CMK (cell line): ENCODE results near the gene TMEM132D.

Experiments used
- DNase-seq: peaks from one replicate; pipeline ENCODE4 v3.0.0-alpha.2; 2010; ENCODE audit warnings: low read depth

The TMEM132D gene

DNA sequence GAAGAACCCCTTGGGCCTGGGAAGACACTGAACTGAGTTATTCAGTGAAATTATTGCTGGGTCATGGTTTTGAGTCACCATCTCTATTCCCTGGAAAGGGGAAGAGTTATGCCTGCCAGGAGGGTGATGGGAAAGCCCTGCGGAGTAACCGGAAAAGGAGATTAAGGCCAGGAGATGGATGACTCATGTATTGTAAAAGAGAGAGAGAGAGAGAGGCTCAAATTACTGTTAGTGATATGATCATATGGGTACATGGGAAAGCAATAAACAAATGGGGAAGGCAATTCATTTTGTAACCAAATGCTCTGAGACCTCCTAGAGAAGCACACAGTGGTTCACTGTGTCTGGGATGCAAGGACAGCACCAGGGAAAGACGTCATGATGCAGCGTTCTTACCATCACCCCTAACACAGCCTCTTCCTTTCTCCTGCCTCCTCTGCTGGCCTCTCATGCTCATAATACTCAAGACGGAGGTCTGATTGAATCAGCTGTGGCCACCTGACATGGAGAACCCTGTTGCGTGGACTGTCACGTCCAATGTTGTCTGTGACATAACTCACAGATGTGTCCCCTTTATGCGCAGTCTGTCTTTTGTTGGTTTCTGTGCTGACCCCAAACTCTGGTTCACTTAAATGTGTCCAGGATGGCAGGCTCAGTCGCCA lies 243.7 kb downstream of the TMEM132D start:
- no peak for DNase-seq

GRCh38 chr12:129657179-129657578 lies 246.6 kb downstream of the TMEM132D start:
- DNase-seq, result no peak

DNA sequence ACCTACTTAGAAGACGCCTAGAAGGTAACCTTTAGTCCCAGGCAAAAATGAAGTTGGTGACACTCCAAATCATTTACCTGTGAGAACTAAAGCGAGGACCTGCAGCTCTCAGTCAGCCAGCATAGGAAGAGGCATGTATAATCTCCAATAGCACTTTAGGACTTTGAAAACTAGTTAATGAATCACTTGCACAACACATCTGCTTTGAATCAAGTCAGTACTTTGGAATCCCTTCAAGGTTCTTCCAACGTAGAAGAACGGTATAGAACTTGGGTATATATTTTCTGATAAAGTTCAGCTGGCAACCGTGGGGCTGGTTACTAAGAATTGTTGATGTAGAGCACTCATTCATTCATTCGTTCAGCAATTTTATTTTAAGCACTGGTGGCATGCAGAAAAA lies 251.9 kb downstream of the TMEM132D start:
- DNase-seq, result no peak

DNA sequence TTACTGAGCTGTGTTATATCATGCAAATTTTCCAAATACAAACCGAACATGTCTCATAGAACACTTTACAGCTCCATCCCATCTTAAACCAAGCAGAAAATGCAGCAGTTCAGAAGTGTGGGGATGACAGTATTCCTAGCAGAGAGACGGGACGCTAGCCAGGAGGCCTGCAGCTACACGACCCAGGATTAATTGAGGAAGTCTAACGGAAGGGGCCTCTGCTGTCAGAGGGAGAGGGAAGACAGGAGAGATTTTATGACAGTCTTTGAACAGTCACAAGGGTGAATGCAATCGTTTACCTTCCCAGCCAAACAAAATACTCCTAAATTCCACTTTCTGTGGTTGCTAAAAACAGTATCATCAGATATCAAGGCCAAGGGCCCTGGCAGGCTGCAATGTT lies 261.9 kb downstream of the TMEM132D start:
- no peak for DNase-seq

DNA sequence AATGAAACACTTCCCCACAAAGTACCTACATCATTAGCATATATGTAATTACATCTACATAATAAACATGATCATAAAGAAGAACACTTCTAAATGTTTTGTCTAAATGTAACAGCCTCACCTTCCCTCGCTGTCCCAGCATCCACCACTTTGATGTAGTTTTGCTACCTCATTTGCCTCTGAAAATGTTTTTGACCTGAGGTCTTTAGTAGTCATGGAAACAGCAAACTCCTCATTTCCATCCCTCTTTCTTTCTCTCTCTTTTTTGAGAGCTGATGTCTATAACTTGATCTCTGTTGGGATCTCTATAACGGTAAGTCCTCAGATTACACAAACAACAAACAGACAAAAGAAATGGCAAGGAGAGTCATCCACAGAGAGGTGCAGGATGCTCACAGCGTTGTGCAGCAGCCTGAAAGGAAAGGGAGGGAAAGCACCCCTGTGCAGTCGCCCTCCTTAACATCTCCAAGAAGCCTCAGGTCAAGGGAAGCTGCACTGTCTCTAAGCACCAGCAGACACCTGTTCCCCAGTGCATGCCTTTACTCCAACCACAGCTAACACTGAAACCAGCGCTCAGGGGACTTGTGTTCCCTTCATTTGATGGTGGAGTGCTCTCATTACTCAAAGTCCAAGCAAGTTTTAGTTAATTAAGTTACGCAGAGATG lies 268.7 kb downstream of the TMEM132D start:
- no peak for DNase-seq

GRCh38 chr12:129631316-129631715 lies 272.5 kb downstream of the TMEM132D start:
- DNase-seq, result no peak

DNA sequence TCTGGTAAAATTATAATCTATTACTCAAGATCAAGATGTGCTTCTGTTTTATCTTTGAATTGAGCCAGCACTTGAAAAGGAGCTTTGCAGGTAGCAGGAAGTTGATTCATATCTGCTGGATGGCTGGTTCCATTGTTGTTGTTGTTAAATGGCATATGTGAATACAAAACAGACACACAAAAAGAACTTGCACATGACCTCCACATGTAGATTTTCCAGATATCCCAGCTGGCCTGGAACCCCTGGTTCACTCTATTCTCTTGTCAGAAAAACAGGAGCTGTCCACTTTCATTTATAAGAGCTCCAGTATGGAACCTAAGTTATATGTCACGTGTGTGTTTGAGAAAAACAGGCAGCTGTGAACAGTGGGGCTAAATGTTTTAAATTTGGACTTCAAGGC lies 273.9 kb downstream of the TMEM132D start:
- DNase-seq, result no peak

DNA sequence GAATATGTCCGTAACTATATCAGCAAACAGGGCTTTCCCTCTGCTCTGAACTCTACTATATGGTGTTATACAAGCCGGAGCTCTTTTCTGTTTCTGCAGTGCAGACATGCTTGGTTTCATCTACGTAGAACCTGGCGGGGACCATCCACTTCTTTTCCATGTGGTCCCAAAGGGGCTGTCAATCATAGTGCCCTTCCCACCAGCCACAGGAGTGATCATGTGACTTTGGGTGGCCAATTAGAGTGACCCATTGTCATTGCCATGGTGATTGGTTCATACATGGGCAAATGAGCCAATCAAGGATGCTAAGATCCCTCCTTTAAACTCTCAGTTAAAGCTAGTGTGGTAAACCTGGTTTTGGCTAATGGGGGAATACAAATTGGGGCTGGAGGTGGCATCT lies 281.3 kb downstream of the TMEM132D start:
- no peak for DNase-seq

DNA sequence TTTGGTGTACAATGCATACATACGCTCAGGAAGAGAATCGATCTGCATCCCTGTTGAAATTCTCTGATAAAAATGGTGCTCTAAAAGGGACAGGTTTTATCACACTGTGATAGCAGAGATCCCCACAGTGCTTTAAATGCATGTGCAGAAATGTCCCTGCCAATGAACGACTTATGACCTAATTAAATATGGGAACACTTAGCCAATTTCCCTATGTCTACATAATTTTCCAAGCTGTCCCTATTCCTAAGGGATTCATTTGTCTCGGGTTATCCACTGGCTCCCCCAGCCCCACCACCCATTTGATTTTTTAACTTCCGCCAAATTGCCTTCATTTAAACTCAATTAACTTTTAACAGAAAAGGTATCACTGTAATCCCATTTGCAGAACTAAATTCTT lies 284.6 kb downstream of the TMEM132D start:
- no peak for DNase-seq

DNA sequence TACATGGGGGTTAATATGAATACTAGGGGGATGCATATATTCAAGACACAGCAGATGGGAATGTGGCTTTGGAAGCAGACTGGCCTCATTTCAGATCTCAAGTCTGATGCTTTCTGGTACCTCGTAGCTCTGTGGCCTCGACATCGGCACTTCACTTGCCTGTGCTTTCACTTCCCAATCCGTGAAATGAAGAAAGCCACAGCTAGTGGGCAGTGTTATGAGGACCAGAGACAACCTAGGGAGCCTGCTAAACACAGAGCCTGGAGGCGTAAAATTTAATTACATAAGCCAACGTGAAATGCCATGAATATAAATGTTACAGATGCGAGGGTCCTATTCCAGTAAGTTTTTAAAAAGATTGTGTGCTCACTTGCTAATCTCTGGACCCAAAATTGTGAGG lies 286.0 kb downstream of the TMEM132D start:
- no peak for DNase-seq

DNA sequence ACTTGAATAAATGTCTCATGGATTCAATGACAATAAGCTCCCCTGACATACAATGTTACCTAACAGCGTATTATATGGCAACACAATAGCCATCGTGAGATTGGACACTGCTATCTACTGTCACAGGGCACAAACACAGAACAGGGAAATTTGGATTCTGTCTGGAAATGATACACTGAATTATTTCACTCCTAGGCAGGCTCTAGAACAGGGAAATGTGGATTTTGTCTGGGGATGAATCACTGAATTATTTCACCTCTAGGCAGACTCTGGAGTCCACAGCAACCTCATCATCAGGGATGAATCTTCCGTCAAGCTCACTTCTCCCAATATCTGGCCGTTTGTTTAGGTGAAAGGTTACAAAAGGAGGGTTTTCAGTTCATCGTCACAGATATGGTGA lies 288.8 kb downstream of the TMEM132D start:
- DNase-seq, result no peak

GRCh38 chr12:129614221-129614885 lies 289.5 kb downstream of the TMEM132D start:
- DNase-seq, result no peak

GRCh38 chr12:129613314-129613713 lies 290.5 kb downstream of the TMEM132D start:
- DNase-seq, result no peak

DNA sequence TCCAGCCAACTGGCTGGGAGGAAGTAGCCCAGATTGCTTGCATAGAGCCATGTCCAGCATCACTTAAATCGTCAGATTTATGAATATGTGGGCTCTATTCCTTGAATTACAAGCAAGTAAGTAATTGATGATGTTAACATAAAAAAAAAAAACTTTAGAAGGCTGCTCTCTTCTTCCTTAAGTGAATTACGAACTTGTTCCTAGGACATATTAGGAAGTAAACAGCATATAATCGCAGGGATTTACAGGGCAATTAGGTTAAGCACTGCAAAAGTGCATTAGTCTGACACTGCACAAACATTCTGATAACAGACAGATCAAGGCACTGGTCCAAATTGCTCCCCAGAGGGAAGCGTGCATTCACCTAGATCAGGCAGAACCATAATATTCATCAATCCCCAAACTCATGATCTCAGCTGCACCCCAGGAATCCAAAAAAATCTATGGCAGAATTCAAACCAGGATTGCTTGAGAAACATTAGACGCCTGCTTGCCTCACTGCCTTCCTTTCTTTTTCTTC lies 293.2 kb downstream of the TMEM132D start:
- DNase-seq, result no peak

GRCh38 chr12:129607756-129608155 lies 296.1 kb downstream of the TMEM132D start:
- DNase-seq, result no peak

DNA sequence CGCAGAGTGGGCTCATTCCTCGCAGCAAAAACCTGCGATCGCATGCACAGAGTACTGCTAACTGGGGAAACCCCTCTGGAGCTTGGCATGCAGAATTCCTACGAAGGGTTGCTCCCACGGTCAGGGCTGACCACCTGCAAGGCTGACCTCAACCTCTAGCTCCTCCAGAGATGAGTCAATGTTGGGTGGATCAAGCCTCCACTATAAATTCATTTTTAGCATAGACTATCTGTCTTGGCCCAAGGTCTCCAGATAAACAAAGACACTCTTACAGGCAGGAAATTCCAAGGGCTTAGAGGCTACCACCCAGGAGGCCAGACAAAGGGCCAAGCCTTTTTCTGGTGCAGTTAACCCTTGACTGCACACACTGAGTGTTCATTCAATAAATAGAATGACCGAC lies 296.5 kb downstream of the TMEM132D start:
- DNase-seq, result no peak

DNA sequence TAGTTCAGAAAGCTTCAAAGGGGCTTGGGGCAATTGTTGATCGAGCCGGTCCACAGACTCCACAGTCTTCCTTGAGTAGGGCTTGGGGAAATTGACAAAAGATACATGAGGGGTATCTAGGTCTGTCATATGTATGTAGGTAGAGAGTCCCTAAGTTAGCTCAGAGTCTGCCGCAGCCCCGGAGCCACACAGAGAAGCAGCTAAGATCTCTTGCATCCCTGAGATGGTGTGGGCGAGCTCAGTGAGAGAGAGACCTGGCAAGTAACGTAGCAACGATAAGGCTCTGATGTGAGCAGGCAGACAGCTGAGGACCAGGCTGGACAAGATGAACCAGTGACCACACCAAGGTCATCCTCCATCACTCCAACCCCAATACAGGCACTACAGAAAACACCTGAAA lies 297.6 kb downstream of the TMEM132D start:
- no peak for DNase-seq

GRCh38 chr12:129605666-129606065 lies 298.2 kb downstream of the TMEM132D start:
- no peak for DNase-seq

GRCh38 chr12:129604506-129604905 lies 299.3 kb downstream of the TMEM132D start:
- DNase-seq, result no peak

- no peak for DNase-seq
Measured at GRCh38 chr12:129599406-129599805, 304.4 kb downstream of the TMEM132D start.

- no peak for DNase-seq
Measured at GRCh38 chr12:129594098-129594497, 309.7 kb downstream of the TMEM132D start.

GRCh38 chr12:129592449-129592848 lies 311.4 kb downstream of the TMEM132D start:
- DNase-seq, result no peak

GRCh38 chr12:129589503-129589902 lies 314.3 kb downstream of the TMEM132D start:
- DNase-seq, result no peak
